Panc1 (cell line): ENCODE results near the gene SLC12A7. TPM values are rescaled to one million over a fixed set of nuclear protein-coding genes. Genes with fewer than 3 reads are reported as not detected.

Experiments used
- ATAC-seq: fragments of 200-7000 bp; cut with Tn5 transposase; 2 replicates; pipeline ENCODE4 v1.9.1; 2020; ENCODE audit warnings: mild to moderate bottlenecking, moderate library complexity
- BruUV-seq: library from RNA; stranded (reverse); fragments of 400-500 nt; replicated peaks from 2 replicates; lab custom pipeline; 2021; lab: Mats Ljungman, UMichigan
- CTCF ChIA-PET: fragments of 300-600 bp; sonication (Branson Sonifier 250); formaldehyde crosslinking; loops from one replicate; lab custom pipeline; 2022; ENCODE audit warnings: antibody characterized with exemption; lab: Charles Lee
- POLR2A ChIA-PET: fragments of 300-600 bp; sonication (Branson Sonifier 250); formaldehyde crosslinking; loops from one replicate; lab custom pipeline; 2022; ENCODE audit warnings: antibody characterized with exemption; lab: Charles Lee
- DNase-seq: peaks from one replicate; pipeline ENCODE4 v3.0.0-alpha.2; 2010; ENCODE audit warnings: low read depth, low spot score
- H3K27ac ChIP-seq: 2 replicates; pipeline ENCODE4 v1.5.1; 2011; ENCODE audit warnings: mild to moderate bottlenecking, low read length, inconsistent platforms
- H3K27me3 ChIP-seq: fragments of 200-500 bp; sonication (Bioruptor generic); 2 replicates; pipeline ENCODE4 v1.6.0; 2014; ENCODE audit warnings: low read length, inconsistent platforms; ENCODE audit not compliant: control insufficient read depth, insufficient read depth
- H3K36me3 ChIP-seq: fragments of 200-500 bp; sonication (Bioruptor generic); 2 replicates; pipeline ENCODE4 v1.5.1; 2014; ENCODE audit warnings: inconsistent platforms, mild to moderate bottlenecking, low read length, moderate library complexity; ENCODE audit not compliant: control insufficient read depth, insufficient read depth
- H3K4me1 ChIP-seq: 2 replicates; pipeline ENCODE4 v1.5.1; 2011; ENCODE audit warnings: inconsistent platforms, mild to moderate bottlenecking, low read length, moderate library complexity; ENCODE audit not compliant: control insufficient read depth, insufficient read depth
- H3K4me3 ChIP-seq, 2 experiments: 2 replicates each; pipeline ENCODE4 v1.5.1; 2011 to 2012; ENCODE audit warnings: low read depth in 2 of 2, low read length in 2 of 2, mild to moderate bottlenecking in 2 of 2, inconsistent platforms in 1 of 2, moderate library complexity in 1 of 2
- H3K9me3 ChIP-seq: fragments of 200-500 bp; sonication (Bioruptor generic); 2 replicates; pipeline ENCODE4 v1.5.1; 2014; ENCODE audit warnings: low read depth, mild to moderate bottlenecking, inconsistent platforms, low read length, moderate library complexity; ENCODE audit not compliant: control insufficient read depth, insufficient read depth
- CTCF ChIP-seq: fragments of 450-650 bp; IDR thresholded peaks from 2 replicates; pipeline ENCODE4 v1.5.1; 2017; ENCODE audit warnings: mild to moderate bottlenecking
- POLR2AphosphoS5 ChIP-seq: IDR thresholded peaks from 2 replicates; pipeline ENCODE4 v1.6.1; 2012; ENCODE audit warnings: mild to moderate bottlenecking, low read depth, low read length, moderate library complexity
- REST ChIP-seq, 2 experiments: IDR thresholded peaks; 2 replicates each; pipeline ENCODE4 v1.6.1; 2011 to 2012; ENCODE audit warnings: low read depth in 2 of 2, control low read depth in 1 of 2, low read length in 1 of 2, mild to moderate bottlenecking in 1 of 2, moderate library complexity in 1 of 2; ENCODE audit not compliant: insufficient read depth in 1 of 2
- SIN3A ChIP-seq: IDR thresholded peaks from 2 replicates; pipeline ENCODE4 v1.6.1; 2012; ENCODE audit warnings: low read depth, mild to moderate bottlenecking, low read length, moderate library complexity, borderline replicate concordance; ENCODE audit not compliant: insufficient read depth
- TCF7L2 ChIP-seq: IDR thresholded peaks from 2 replicates; pipeline ENCODE4 v1.6.1; 2011; ENCODE audit warnings: mild to moderate bottlenecking, low read depth, low read length, inconsistent platforms
- in situ Hi-C: cut with HindIII; loops from 2 replicates; pipeline ENCODE4 v1.10.0; 2016; ENCODE audit warnings: low sequenced_read_pairs, low pct_unique_long_range_greater_than_20kb
- intact Hi-C: fragments of 100-400 bp; cut with micrococcal nuclease; formaldehyde crosslinking; loops from one replicate; pipeline ENCODE4 v1.10.0; 2022; ENCODE audit not compliant: unreplicated experiment
- total RNA-seq: library from RNA; stranded (reverse); gene quantifications from one replicate; pipeline ENCODE4 v1.2.1, GENCODE V29; 2021; ENCODE audit not compliant: unreplicated experiment

SLC12A7 gene
- total RNA-seq, 1 experiment from 2014 or later, result 297 TPM

- in situ Hi-C loops (no loop called here), intact Hi-C loops (no loop called here)
- no peaks in the 10 kb centered on the region for H3K9me3 ChIP-seq
- no peaks in the 10 kb centered on the region for H3K27me3 ChIP-seq
- H3K4me3 ChIP-seq, result no peak overlapping the region
- ChIA-PET CTCF (no interaction called here), POLR2A (interaction anchor here (0.7 kb wide), 1 partner anchor 84 kb away, joined by 5 read pairs; no protein-coding TSS in a partner anchor)
- TF ChIP-seq SIN3A (no peak), REST (IDR thresholded peaks at IDR 0.05; ENCODE audit: insufficient read depth in 1 of 2, low read depth in 2 of 2, low read length in 1 of 2) (no peak), CTCF (no peak), POLR2AphosphoS5 (no peak), TCF7L2 (no peak)
- H3K27ac ChIP-seq, result no peak overlapping the region
- DNase-seq (no peak), ATAC-seq (no peak)
- BruUV-seq, result no TSS peak
- peaks cover 22% of the 10 kb centered on the region for H3K36me3 ChIP-seq
- no peaks in the 10 kb centered on the region; the same call in 1 of the 2 replicates for H3K4me1 ChIP-seq
Observed at GRCh38 chr5:1056611-1057484, 55.0 kb downstream of the SLC12A7 start.

- ChIA-PET CTCF (no interaction called here), POLR2A (no interaction called here)
- no peak for ATAC-seq
- DNase-seq, result no peak
- Histone ChIP-seq H3K27me3 (no peaks in the 10 kb centered on the region), H3K4me1 (no peaks in the 10 kb centered on the region; the same call in 1 of the 2 replicates), H3K9me3 (no peaks in the 10 kb centered on the region), H3K36me3 (peaks cover 23% of the 10 kb centered on the region), H3K4me3 (no peak overlapping the region), H3K27ac (no peak overlapping the region)
- no TSS peak for BruUV-seq
- in situ Hi-C loops, result no loop called here
- TF ChIP-seq CTCF (no peak), SIN3A (no peak), TCF7L2 (no peak), POLR2AphosphoS5 (no peak), REST (IDR thresholded peaks at IDR 0.05; ENCODE audit: insufficient read depth in 1 of 2, low read depth in 2 of 2, low read length in 1 of 2) (no peak)
- intact Hi-C loops, result no loop called here
Observed at GRCh38 chr5:1055896-1056610, 55.8 kb downstream of the SLC12A7 start.
